ENCODE measurements around the gene UBE2M. TPM values are rescaled to one million over a fixed set of nuclear protein-coding genes. Genes with fewer than 3 reads are reported as not detected.

UBE2M gene
- total RNA-seq, 2 donors from 2014 or later: 30.9 to 38.8 TPM

- peak overlapping the region; percentile 100 for H3K27ac ChIP-seq
- H3K4me1 ChIP-seq: peaks cover 2 to 74% of the 10 kb centered on the region in 2 donors
- peaks cover 14% of the 10 kb centered on the region for H3K36me3 ChIP-seq
- no peaks in the 10 kb centered on the region for H3K9me3 ChIP-seq
- TF ChIP-seq, protein P1, sequence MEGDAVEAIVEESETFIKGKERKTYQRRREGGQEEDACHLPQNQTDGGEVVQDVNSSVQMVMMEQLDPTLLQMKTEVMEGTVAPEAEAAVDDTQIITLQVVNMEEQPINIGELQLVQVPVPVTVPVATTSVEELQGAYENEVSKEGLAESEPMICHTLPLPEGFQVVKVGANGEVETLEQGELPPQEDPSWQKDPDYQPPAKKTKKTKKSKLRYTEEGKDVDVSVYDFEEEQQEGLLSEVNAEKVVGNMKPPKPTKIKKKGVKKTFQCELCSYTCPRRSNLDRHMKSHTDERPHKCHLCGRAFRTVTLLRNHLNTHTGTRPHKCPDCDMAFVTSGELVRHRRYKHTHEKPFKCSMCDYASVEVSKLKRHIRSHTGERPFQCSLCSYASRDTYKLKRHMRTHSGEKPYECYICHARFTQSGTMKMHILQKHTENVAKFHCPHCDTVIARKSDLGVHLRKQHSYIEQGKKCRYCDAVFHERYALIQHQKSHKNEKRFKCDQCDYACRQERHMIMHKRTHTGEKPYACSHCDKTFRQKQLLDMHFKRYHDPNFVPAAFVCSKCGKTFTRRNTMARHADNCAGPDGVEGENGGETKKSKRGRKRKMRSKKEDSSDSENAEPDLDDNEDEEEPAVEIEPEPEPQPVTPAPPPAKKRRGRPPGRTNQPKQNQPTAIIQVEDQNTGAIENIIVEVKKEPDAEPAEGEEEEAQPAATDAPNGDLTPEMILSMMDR (IDR thresholded peaks at IDR 0.05): no peak
- peak; percentile 99 for DNase-seq (ENCODE audit: low spot score)
- no peaks in the 10 kb centered on the region for H3K27me3 ChIP-seq
- peak overlapping the region; percentile 89 to 99 for H3K4me3 ChIP-seq
Measured at GRCh38 chr19:58558623-58559274, 338 bp upstream of the UBE2M start.

DNA sequence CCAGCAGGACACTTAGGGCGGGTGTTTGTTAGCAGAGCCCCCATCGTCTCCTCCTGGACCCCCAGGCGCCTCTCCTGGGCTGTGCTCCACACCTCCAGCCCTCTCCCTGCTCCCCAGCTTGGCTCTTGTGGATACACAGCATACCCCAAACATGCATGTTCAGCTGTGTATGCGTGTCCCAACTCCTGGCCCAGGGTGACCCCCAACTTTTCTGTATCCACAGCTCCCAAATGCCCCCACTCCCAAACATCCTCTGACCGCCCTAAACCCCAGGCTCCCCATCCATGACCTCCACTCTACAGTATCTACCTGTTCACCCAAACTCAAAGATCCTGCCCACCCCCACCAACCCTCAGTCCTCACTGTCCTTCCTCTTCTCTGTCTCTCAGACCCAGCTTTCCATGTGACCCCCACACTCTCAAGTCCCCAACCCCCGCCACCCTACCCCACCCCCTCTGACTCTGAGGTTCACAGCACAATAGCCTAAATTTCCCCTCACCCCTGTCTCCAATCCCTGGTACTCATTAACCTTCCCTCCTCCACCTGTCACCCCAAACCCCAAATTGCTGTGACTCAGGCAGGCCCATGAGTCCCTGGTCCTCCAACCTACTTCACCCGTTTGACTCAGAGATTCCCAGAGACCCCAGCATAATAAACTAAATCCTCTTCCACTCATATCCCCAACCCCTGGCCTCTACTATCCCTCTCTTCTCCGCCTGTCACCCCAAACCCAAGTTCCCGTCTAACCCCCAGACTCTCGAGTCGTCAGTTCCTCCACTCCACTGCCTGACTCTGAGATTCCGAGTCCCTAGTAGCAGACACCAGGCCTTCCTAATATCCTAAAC, 968 bp downstream of the UBE2M start:
- peaks cover 21% of the 10 kb centered on the region for H3K36me3 ChIP-seq
- no peaks in the 10 kb centered on the region for H3K27me3 ChIP-seq
- no peaks in the 10 kb centered on the region for H3K9me3 ChIP-seq
- peak overlapping the region; percentile 100 for H3K27ac ChIP-seq
- TF ChIP-seq, protein P1 (IDR thresholded peaks at IDR 0.05): no peak
- H3K4me3 ChIP-seq: peak overlapping the region; percentile 89 to 99
- DNase-seq (ENCODE audit: low spot score): no peak
- H3K4me1 ChIP-seq: peaks cover 2 to 66% of the 10 kb centered on the region in 2 donors

DNA sequence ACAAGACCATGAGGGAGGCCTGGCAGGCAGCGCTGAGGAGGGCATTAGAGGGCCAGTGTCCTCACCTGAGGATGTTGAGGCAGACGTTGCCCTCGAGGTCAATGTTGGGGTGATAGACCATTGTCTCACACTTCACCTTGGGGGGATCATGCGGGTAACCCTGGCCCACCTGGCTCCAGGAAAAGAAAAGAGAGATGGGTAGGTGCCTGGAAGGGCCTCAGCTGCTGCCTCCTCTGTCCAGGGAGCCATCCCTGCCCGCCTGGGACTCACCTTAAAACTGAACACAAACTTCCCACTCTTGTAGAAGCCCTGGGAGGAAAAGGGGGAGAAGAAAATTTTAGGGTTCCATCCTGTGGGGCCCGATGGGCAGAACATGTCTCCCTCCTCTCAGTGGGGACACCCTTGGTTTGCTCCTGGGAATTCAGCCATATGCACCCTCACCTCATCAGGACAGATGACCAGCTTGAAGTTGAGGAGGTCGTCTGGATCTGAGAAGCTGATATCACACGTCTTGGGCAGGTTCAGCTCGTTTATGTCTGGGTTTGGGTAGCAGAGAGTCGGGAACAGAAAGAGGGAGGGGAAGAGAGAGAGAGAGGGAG, 1.7 kb downstream of the UBE2M start:
- Histone ChIP-seq H3K27ac (peak overlapping the region; percentile 100), H3K9me3 (no peaks in the 10 kb centered on the region), H3K4me3 (peak overlapping the region in 1 of 2 donors; percentile 89), H3K27me3 (no peaks in the 10 kb centered on the region), H3K36me3 (peaks cover 28% of the 10 kb centered on the region), H3K4me1 (peaks cover 2 to 59% of the 10 kb centered on the region in 2 donors)
- TF ChIP-seq, protein P1 (IDR thresholded peaks at IDR 0.05): no peak
- no peak for DNase-seq (ENCODE audit: low spot score)

- Histone ChIP-seq H3K36me3 (peaks cover 35% of the 10 kb centered on the region), H3K27me3 (no peaks in the 10 kb centered on the region), H3K4me3 (no peak overlapping the region), H3K9me3 (no peaks in the 10 kb centered on the region), H3K4me1 (peaks cover 2 to 56% of the 10 kb centered on the region in 2 donors), H3K27ac (peak overlapping the region in 1 of 2 donors; percentile 94)
- TF ChIP-seq, protein P1 (IDR thresholded peaks at IDR 0.05): no peak
- DNase-seq (ENCODE audit: low spot score): no peak
Measured at GRCh38 chr19:58555920-58556621, 2.3 kb downstream of the UBE2M start.

- Histone ChIP-seq H3K9me3 (no peaks in the 10 kb centered on the region), H3K27ac (peak overlapping the region; percentile 92 to 94), H3K4me1 (peaks cover 2 to 51% of the 10 kb centered on the region in 2 donors), H3K27me3 (no peaks in the 10 kb centered on the region), H3K4me3 (peak overlapping the region; percentile 63 to 85), H3K36me3 (peaks cover 41% of the 10 kb centered on the region)
- no peak for DNase-seq (ENCODE audit: low spot score)
- TF ChIP-seq, protein P1 (IDR thresholded peaks at IDR 0.05): no peak
Measured at GRCh38 chr19:58555369-58555885, 3.0 kb downstream of the UBE2M start.
